Neural progenitor cell (in vitro differentiated cells): ENCODE measurements around the gene MFAP3. TPM values are rescaled to one million over a fixed set of nuclear protein-coding genes. Genes with fewer than 3 reads are reported as not detected.

Source experiments
- DNase-seq: peaks from one replicate; pipeline ENCODE4 v3.0.0-alpha.2; 2016; ENCODE audit warnings: low spot score
- H2AFZ ChIP-seq: fragments of 200-600 bp; sonication (generic); replicated peaks from 2 replicates; pipeline ENCODE4 v1.6.1; 2016; ENCODE audit warnings: antibody characterized with exemption
- H3F3A ChIP-seq: fragments of 200-600 bp; sonication (generic); 2 replicates; pipeline ENCODE4 v1.6.1; 2016; ENCODE audit warnings: antibody characterized with exemption, low read depth
- H3K27ac ChIP-seq: fragments of 200-600 bp; sonication (generic); 2 replicates; pipeline ENCODE4 v1.5.1; 2016; ENCODE audit warnings: mild to moderate bottlenecking
- H3K27me3 ChIP-seq: fragments of 200-600 bp; sonication (generic); 2 replicates; pipeline ENCODE4 v1.6.1; 2016; ENCODE audit warnings: mild to moderate bottlenecking, moderate library complexity
- H3K36me3 ChIP-seq: fragments of 200-600 bp; sonication (generic); 2 replicates; pipeline ENCODE4 v1.5.1; 2016
- H3K4me1 ChIP-seq: fragments of 200-600 bp; sonication (generic); 2 replicates; pipeline ENCODE4 v1.6.1; 2016; ENCODE audit warnings: mixed run types
- H3K4me2 ChIP-seq: fragments of 200-600 bp; sonication (generic); 2 replicates; pipeline ENCODE4 v1.6.1; 2016
- H3K4me3 ChIP-seq: fragments of 200-600 bp; sonication (generic); 2 replicates; pipeline ENCODE4 v1.5.1; 2016
- H3K79me2 ChIP-seq: fragments of 200-600 bp; sonication (generic); 2 replicates; pipeline ENCODE4 v1.6.1; 2016; ENCODE audit warnings: low read depth
- H3K9ac ChIP-seq: fragments of 200-600 bp; sonication (generic); 2 replicates; pipeline ENCODE4 v1.6.1; 2016
- H3K9me3 ChIP-seq: fragments of 200-600 bp; sonication (generic); 2 replicates; pipeline ENCODE4 v1.5.1; 2016; ENCODE audit warnings: low read depth
- H4K20me1 ChIP-seq: fragments of 200-600 bp; sonication (generic); 2 replicates; pipeline ENCODE4 v1.6.1; 2016; ENCODE audit warnings: low read depth
- H3K27ac Mint-ChIP-seq: 3 replicates; pipeline ENCODE4 v1.8.0; 2021; ENCODE audit warnings: mixed read lengths
- H3K27me3 Mint-ChIP-seq: 2 replicates; pipeline ENCODE4 v1.8.0; 2022; ENCODE audit warnings: low read depth, mild to moderate bottlenecking, inconsistent platforms, moderate library complexity, mixed read lengths; ENCODE audit not compliant: insufficient read depth
- H3K36me3 Mint-ChIP-seq: 3 replicates; pipeline ENCODE4 v1.8.0; 2021; ENCODE audit warnings: mixed read lengths
- H3K4me1 Mint-ChIP-seq: 3 replicates; pipeline ENCODE4 v1.8.0; 2021; ENCODE audit warnings: mixed read lengths
- H3K4me3 Mint-ChIP-seq: 3 replicates; pipeline ENCODE4 v1.8.0; 2021; ENCODE audit warnings: mild to moderate bottlenecking, moderate library complexity, mixed read lengths
- H3K9me3 Mint-ChIP-seq: 3 replicates; pipeline ENCODE4 v1.8.0; 2020; ENCODE audit warnings: mixed read lengths
- EZH2 ChIP-seq: fragments of 200-600 bp; sonication (generic); IDR thresholded peaks from 2 replicates; pipeline ENCODE4 v1.6.1; 2017; ENCODE audit warnings: antibody characterized with exemption, mild to moderate bottlenecking, moderate library complexity
- EZH2phosphoT487 ChIP-seq: fragments of 200-600 bp; sonication (generic); IDR thresholded peaks from 2 replicates; pipeline ENCODE4 v1.6.1; 2017; ENCODE audit warnings: antibody characterized with exemption
- total RNA-seq: library from RNA; depleted of rRNA; stranded (reverse); fragments of >200 nt; gene quantifications from 2 replicates; pipeline ENCODE4 v1.2.3, GENCODE V29; 2015; ENCODE audit warnings: low replicate concordance
- TF ChIP-seq, protein P1 (sequence below): fragments of 200-600 bp; sonication (generic); IDR thresholded peaks from 2 replicates; pipeline ENCODE4 v1.5.1; 2017; ENCODE audit warnings: antibody characterized with exemption, mild to moderate bottlenecking

Gene MFAP3
- total RNA-seq, 1 donor from 2014 or later: 89.7 TPM

DNA sequence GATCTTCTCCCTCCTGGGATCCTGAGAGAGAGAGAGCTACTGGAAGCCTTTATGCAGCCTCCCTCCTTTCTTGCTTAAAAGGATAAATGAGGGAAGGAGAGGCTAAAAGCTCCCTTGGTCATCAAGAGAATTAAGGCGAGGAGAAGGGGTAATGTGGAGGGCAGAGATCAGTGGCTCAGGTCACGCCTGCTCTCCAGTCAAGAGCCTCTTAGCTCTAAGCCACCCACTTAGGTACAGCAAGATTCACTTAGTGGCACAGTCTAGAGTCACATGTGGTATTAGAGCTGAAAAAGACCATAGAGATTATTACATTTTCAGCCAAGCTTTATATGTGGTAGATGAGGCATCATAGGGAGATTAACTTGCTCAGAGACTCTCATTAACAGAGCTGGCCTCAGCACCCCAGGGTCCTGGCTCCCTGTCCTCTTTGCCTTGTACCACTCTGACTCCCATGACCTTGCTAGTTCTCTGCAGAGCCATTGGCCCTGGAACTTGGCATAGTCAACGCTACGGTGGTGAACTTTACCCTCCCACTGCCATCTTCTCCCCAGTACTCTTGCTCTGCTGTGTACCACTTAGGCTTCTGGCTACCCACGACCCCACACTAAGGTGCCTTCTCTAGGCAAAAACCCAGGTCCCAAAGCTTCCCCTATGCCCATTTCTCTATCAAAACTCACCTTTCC, 37.6 kb downstream of the MFAP3 start:
- Histone ChIP-seq H3K4me1 (peaks cover 28% of the 10 kb centered on the region), H3K9me3 (no peaks in the 10 kb centered on the region), H3F3A (peaks cover 22% of the 10 kb centered on the region), H3K4me3 (no peak overlapping the region), H3K36me3 (no peaks in the 10 kb centered on the region), H4K20me1 (no peaks in the 10 kb centered on the region), H3K9ac (no peak overlapping the region), H3K27ac (no peak overlapping the region), H3K79me2 (no peaks in the 10 kb centered on the region), H2AFZ (no peak overlapping the region), H3K4me2 (no peak overlapping the region), H3K27me3 (no peaks in the 10 kb centered on the region)
- TF ChIP-seq EZH2phosphoT487 (no peak), EZH2 (no peak)
- TF ChIP-seq, protein P1, sequence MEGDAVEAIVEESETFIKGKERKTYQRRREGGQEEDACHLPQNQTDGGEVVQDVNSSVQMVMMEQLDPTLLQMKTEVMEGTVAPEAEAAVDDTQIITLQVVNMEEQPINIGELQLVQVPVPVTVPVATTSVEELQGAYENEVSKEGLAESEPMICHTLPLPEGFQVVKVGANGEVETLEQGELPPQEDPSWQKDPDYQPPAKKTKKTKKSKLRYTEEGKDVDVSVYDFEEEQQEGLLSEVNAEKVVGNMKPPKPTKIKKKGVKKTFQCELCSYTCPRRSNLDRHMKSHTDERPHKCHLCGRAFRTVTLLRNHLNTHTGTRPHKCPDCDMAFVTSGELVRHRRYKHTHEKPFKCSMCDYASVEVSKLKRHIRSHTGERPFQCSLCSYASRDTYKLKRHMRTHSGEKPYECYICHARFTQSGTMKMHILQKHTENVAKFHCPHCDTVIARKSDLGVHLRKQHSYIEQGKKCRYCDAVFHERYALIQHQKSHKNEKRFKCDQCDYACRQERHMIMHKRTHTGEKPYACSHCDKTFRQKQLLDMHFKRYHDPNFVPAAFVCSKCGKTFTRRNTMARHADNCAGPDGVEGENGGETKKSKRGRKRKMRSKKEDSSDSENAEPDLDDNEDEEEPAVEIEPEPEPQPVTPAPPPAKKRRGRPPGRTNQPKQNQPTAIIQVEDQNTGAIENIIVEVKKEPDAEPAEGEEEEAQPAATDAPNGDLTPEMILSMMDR: no peak
- no peak overlapping the region for H3K4me3 Mint-ChIP-seq
- peak overlapping the region; percentile 48 for H3K27ac Mint-ChIP-seq
- H3K4me1 Mint-ChIP-seq: peaks cover 62% of the 10 kb centered on the region
- peaks cover 7% of the 10 kb centered on the region for H3K27me3 Mint-ChIP-seq
- no peaks in the 10 kb centered on the region for H3K9me3 Mint-ChIP-seq
- no peaks in the 10 kb centered on the region for H3K36me3 Mint-ChIP-seq
- DNase-seq: no peak

DNA sequence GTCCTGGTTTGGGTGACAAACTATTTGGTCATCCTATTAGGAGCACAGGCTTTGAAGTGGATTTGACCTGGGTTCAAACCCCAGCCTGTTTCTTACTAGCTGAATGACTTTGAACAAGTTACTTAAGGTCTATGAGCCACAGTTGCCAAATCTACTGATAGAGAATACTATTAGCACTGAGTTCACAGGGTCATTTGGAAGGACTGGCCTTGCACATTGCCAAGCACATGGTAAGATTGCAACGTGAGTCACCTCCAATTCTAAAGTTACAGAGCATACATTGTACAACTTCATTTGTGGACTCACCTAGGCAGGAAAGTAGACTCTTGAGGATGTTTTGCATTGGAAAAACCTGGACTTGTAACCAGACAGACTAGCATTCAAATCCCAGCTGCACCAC, 38.9 kb downstream of the MFAP3 start:
- H3K4me1 ChIP-seq: peaks cover 25% of the 10 kb centered on the region
- no peaks in the 10 kb centered on the region for H4K20me1 ChIP-seq
- Mint-ChIP-seq H3K27me3 (peaks cover 8% of the 10 kb centered on the region), H3K36me3 (no peaks in the 10 kb centered on the region), H3K4me3 (no peak overlapping the region), H3K9me3 (no peaks in the 10 kb centered on the region), H3K4me1 (peaks cover 68% of the 10 kb centered on the region), H3K27ac (no peak overlapping the region)
- H3K9ac ChIP-seq: no peak overlapping the region
- peaks cover 21% of the 10 kb centered on the region for H3F3A ChIP-seq
- H3K9me3 ChIP-seq: no peaks in the 10 kb centered on the region
- H3K4me2 ChIP-seq: peak overlapping the region; percentile 55
- DNase-seq: no peak
- no peak overlapping the region for H2AFZ ChIP-seq
- H3K79me2 ChIP-seq: no peaks in the 10 kb centered on the region
- no peak overlapping the region for H3K27ac ChIP-seq
- H3K27me3 ChIP-seq: no peaks in the 10 kb centered on the region
- no peaks in the 10 kb centered on the region for H3K36me3 ChIP-seq
- H3K4me3 ChIP-seq: no peak overlapping the region
- no peak for TF ChIP-seq EZH2phosphoT487
- TF ChIP-seq EZH2: no peak
- TF ChIP-seq, protein P1: no peak

DNA sequence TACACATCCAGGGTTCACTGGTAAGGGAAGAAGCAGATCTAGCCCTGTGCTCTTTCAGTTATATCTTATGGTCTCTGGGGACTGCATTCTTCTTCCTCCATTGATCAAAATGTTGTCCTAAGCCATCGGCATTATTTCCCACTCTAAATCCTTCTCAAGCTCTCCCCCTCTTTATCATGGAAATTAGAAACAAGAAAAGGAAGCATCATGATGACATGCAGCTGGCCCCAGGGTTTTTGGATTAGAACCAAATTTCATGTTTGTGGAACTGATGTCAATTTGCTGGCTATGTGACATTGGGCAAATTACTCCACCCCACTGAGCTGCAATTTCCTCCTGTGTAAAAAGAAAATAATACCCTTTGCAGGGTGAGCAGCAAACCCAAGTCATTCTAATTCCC, 39.5 kb downstream of the MFAP3 start:
- no peak for TF ChIP-seq EZH2phosphoT487
- TF ChIP-seq, protein P1: no peak
- TF ChIP-seq EZH2: no peak
- Histone ChIP-seq H3F3A (peaks cover 27% of the 10 kb centered on the region), H3K4me2 (peak overlapping the region; percentile 55), H3K4me3 (no peak overlapping the region), H3K9me3 (no peaks in the 10 kb centered on the region), H3K36me3 (no peaks in the 10 kb centered on the region), H3K4me1 (peaks cover 27% of the 10 kb centered on the region), H4K20me1 (no peaks in the 10 kb centered on the region), H3K27ac (no peak overlapping the region), H3K79me2 (no peaks in the 10 kb centered on the region), H3K9ac (no peak overlapping the region), H3K27me3 (no peaks in the 10 kb centered on the region), H2AFZ (no peak overlapping the region)
- Mint-ChIP-seq H3K4me3 (peak overlapping the region; percentile 11), H3K9me3 (no peaks in the 10 kb centered on the region), H3K4me1 (peaks cover 67% of the 10 kb centered on the region), H3K27ac (no peak overlapping the region), H3K27me3 (peaks cover 8% of the 10 kb centered on the region), H3K36me3 (no peaks in the 10 kb centered on the region)
- DNase-seq: peak; percentile 31
